GM19438 (cell line): ENCODE data around the gene ESPNL.
"Not testable (repeated sequence)": the region's sequence is repeated elsewhere in the genome, so short reads cannot be mapped to it uniquely, and the experiment has no call there.

ENCODE experiments used
- ATAC-seq: cut with Tn5 transposase; IDR thresholded peaks from one replicate; pipeline ENCODE4 v1.9.1; 2021; ENCODE audit warnings: low read depth; ENCODE audit not compliant: unreplicated experiment

ESPNL gene

GRCh38 chr2:238100049-238100820 is at the start of gene ESPNL:
ESPNL (plus strand) TSS chr2:238100340; CDS start chr2:238100420, 80 bp downstream.
- no peak for ATAC-seq

- no peak for ATAC-seq
Measured at GRCh38 chr2:238053191-238053776, 46.9 kb upstream of the ESPNL start.

GRCh38 chr2:238055841-238056240 is 44.3 kb upstream of the ESPNL start:
- ATAC-seq, result no peak

- ATAC-seq, result not testable (repeated sequence)
Measured at GRCh38 chr2:238057696-238058575, 42.2 kb upstream of the ESPNL start.

- no peak for ATAC-seq
Measured at GRCh38 chr2:238059505-238059904, 40.6 kb upstream of the ESPNL start.

GRCh38 chr2:238060096-238060541 is 40.0 kb upstream of the ESPNL start:
- no peak for ATAC-seq

- peak; percentile 92 for ATAC-seq
Measured at GRCh38 chr2:238060542-238061314, 39.4 kb upstream of the ESPNL start, which contains the start of gene SCLY. SCLY (plus strand) TSS chr2:238061001; CDS start chr2:238061055, 54 bp downstream.

GRCh38 chr2:238061315-238062202 is 38.6 kb upstream of the ESPNL start:
- peak; percentile 28 for ATAC-seq

GRCh38 chr2:238063414-238064189 is 36.5 kb upstream of the ESPNL start:
- ATAC-seq, result no peak

- ATAC-seq, result no peak
Measured at GRCh38 chr2:238064376-238064775, 35.8 kb upstream of the ESPNL start.

- no peak for ATAC-seq
Measured at GRCh38 chr2:238065071-238065846, 34.9 kb upstream of the ESPNL start.

GRCh38 chr2:238066218-238066617 is 33.9 kb upstream of the ESPNL start:
- no peak for ATAC-seq

- not testable (repeated sequence) for ATAC-seq
Measured at GRCh38 chr2:238066718-238067117, 33.4 kb upstream of the ESPNL start.

- ATAC-seq, result no peak
Measured at GRCh38 chr2:238067939-238068338, 32.2 kb upstream of the ESPNL start.

GRCh38 chr2:238069021-238069709 is 31.0 kb upstream of the ESPNL start:
- ATAC-seq, result no peak

GRCh38 chr2:238069877-238070276 is 30.3 kb upstream of the ESPNL start:
- ATAC-seq, result no peak

GRCh38 chr2:238075397-238075796 is 24.7 kb upstream of the ESPNL start:
- ATAC-seq, result no peak
